Tibial nerve (tissue), 4 donors: ENCODE data around the gene DIP2C. TPM values are rescaled to one million over a fixed set of nuclear protein-coding genes. Genes with fewer than 3 reads are reported as not detected.
A peak's percentile ranks its signal among the peaks of the same experiment; 100 is the strongest.

Experiments
- DNase-seq, 2 donors: peaks; one replicate each; pipeline ENCODE4 v3.0.0-alpha.2; 2019; ENCODE audit warnings: low spot score in 2 of 2
- H3K27ac ChIP-seq, 4 donors: fragments of 200-600 bp; sonication (generic) in 3 of 4; one replicate each; pipeline ENCODE4 v1.5.1; 2017 to 2019; ENCODE audit warnings: mild to moderate bottlenecking in 1 of 4
- H3K27me3 ChIP-seq, 2 donors: fragments of 200-600 bp; sonication (generic) in 1 of 2; one replicate each; pipeline versions ENCODE4 v1.5.1 to v1.6.0; 2017 to 2019
- H3K36me3 ChIP-seq, 3 donors: fragments of 200-600 bp; sonication (generic); one replicate each; pipeline ENCODE4 v1.5.1; 2018 to 2019
- H3K4me1 ChIP-seq, 4 donors: fragments of 200-600 bp; sonication (generic) in 3 of 4; one replicate each; pipeline ENCODE4 v1.5.1; 2017 to 2019
- H3K4me3 ChIP-seq, 4 donors: fragments of 200-600 bp; sonication (generic) in 3 of 4; one replicate each; pipeline ENCODE4 v1.5.1; 2017 to 2019; ENCODE audit warnings: mild to moderate bottlenecking in 1 of 4, moderate library complexity in 1 of 4
- H3K9me3 ChIP-seq, 4 donors: fragments of 200-600 bp; sonication (generic) in 3 of 4; one replicate each; pipeline ENCODE4 v1.5.1; 2017 to 2019
- EP300 ChIP-seq, 2 donors: sonication (generic); formaldehyde crosslinking; IDR thresholded peaks; one replicate each; pipeline ENCODE4 v1.6.1; 2017; ENCODE audit warnings: antibody characterized with exemption in 2 of 2, mild to moderate bottlenecking in 1 of 2
- POLR2A ChIP-seq, 2 donors: fragments of 450-650 bp; IDR thresholded peaks; one replicate each; pipeline ENCODE4 v1.6.1; 2017; ENCODE audit warnings: antibody characterized with exemption in 2 of 2, mild to moderate bottlenecking in 2 of 2, moderate library complexity in 2 of 2
- WGBS, 2 donors: methylation state at CpG; one replicate each; pipeline ENCODE4 v1.1.5; 2018; 5-methylcytosine and 5-hydroxymethylcytosine counted together
- total RNA-seq, 4 donors: library from RNA; depleted of rRNA; stranded (reverse); fragments of >200 nt; gene quantifications; one replicate each; pipeline ENCODE4 v1.1.0, GENCODE V29; 2016
- TF ChIP-seq, protein P1 (sequence below), 5 experiments: fragments of 200-600 bp in 3 of 5; fragments of 450-650 bp in 2 of 5; sonication (generic) in 3 of 5; IDR thresholded peaks; one replicate each; pipeline ENCODE4 v1.5.1; 2016 to 2019; ENCODE audit warnings: antibody characterized with exemption in 5 of 5, mild to moderate bottlenecking in 3 of 5, moderate library complexity in 2 of 5

Gene DIP2C
- total RNA-seq, 4 donors from 2014 or later: 31.4 to 46.5 (median 36.0) TPM

GRCh38 chr10:525565-526315 is 163.7 kb downstream of the DIP2C start:
- WGBS, 2 donors: 83 to 84% methylated on average over 17 of the region's 17 CpGs
- Histone ChIP-seq H3K9me3 (no peaks in the 10 kb centered on the region), H3K27ac (peak overlapping the region in 2 of 4 donors; percentile 23 to 26), H3K4me3 (no peak overlapping the region), H3K4me1 (peaks cover 0 to 29% (median 0%) of the 10 kb centered on the region in 4 donors), H3K36me3 (no peaks in the 10 kb centered on the region), H3K27me3 (no peaks in the 10 kb centered on the region)
- no peak for TF ChIP-seq EP300 (IDR thresholded peaks at IDR 0.05)
- TF ChIP-seq, protein P1, sequence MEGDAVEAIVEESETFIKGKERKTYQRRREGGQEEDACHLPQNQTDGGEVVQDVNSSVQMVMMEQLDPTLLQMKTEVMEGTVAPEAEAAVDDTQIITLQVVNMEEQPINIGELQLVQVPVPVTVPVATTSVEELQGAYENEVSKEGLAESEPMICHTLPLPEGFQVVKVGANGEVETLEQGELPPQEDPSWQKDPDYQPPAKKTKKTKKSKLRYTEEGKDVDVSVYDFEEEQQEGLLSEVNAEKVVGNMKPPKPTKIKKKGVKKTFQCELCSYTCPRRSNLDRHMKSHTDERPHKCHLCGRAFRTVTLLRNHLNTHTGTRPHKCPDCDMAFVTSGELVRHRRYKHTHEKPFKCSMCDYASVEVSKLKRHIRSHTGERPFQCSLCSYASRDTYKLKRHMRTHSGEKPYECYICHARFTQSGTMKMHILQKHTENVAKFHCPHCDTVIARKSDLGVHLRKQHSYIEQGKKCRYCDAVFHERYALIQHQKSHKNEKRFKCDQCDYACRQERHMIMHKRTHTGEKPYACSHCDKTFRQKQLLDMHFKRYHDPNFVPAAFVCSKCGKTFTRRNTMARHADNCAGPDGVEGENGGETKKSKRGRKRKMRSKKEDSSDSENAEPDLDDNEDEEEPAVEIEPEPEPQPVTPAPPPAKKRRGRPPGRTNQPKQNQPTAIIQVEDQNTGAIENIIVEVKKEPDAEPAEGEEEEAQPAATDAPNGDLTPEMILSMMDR (IDR thresholded peaks at IDR 0.05): no peak
- no peak for TF ChIP-seq POLR2A (IDR thresholded peaks at IDR 0.05)
- no peak for DNase-seq

- H3K4me3 ChIP-seq: no peak overlapping the region
Observed at GRCh38 chr10:523925-524324, 165.5 kb downstream of the DIP2C start.

GRCh38 chr10:522350-522749 is 167.1 kb downstream of the DIP2C start:
- 85 to 88% methylated on average over 13 of the region's 13 CpGs for WGBS, 2 donors
- no peak overlapping the region for H3K27ac ChIP-seq
- DNase-seq: no peak

More at GRCh38 chr10:523925-524324, 165.5 kb downstream of the DIP2C start:
- Histone ChIP-seq H3K27ac (no peak overlapping the region), H3K36me3 (peaks cover 0 to 9% (median 0%) of the 10 kb centered on the region in 3 donors), H3K9me3 (no peaks in the 10 kb centered on the region), H3K27me3 (no peaks in the 10 kb centered on the region), H3K4me1 (peaks cover 0 to 35% (median 0%) of the 10 kb centered on the region in 4 donors)
- TF ChIP-seq POLR2A (IDR thresholded peaks at IDR 0.05): no peak
- TF ChIP-seq, protein P1 (IDR thresholded peaks at IDR 0.05): no peak
- no peak for TF ChIP-seq EP300 (IDR thresholded peaks at IDR 0.05)
- DNase-seq: no peak
- 62 to 70% methylated on average over 8 of the region's 8 CpGs for WGBS, 2 donors

GRCh38 chr10:521261-522250 is 167.9 kb downstream of the DIP2C start:
- Histone ChIP-seq H3K27me3 (no peaks in the 10 kb centered on the region), H3K27ac (no peak overlapping the region), H3K4me3 (no peak overlapping the region), H3K9me3 (no peaks in the 10 kb centered on the region), H3K4me1 (peaks cover 0 to 52% (median 2%) of the 10 kb centered on the region in 4 donors), H3K36me3 (peaks cover 0 to 9% (median 0%) of the 10 kb centered on the region in 3 donors)
- no peak for DNase-seq
- TF ChIP-seq POLR2A (IDR thresholded peaks at IDR 0.05) (no peak), EP300 (IDR thresholded peaks at IDR 0.05) (no peak)
- TF ChIP-seq, protein P1 (IDR thresholded peaks at IDR 0.05): no peak
- WGBS, 2 donors: 55 to 59% methylated on average over 16 to 17 of the region's 17 CpGs

More at GRCh38 chr10:522350-522749, 167.1 kb downstream of the DIP2C start:
- no peak overlapping the region for H3K4me3 ChIP-seq
- H3K36me3 ChIP-seq: peaks cover 0 to 9% (median 0%) of the 10 kb centered on the region in 3 donors
- no peaks in the 10 kb centered on the region for H3K27me3 ChIP-seq
- H3K4me1 ChIP-seq: peaks cover 0 to 46% (median under 1%) of the 10 kb centered on the region in 4 donors
- no peaks in the 10 kb centered on the region for H3K9me3 ChIP-seq
- TF ChIP-seq POLR2A (IDR thresholded peaks at IDR 0.05): no peak
- no peak for TF ChIP-seq EP300 (IDR thresholded peaks at IDR 0.05)
- TF ChIP-seq, protein P1 (IDR thresholded peaks at IDR 0.05): no peak
